ENCODE data around the gene ACTR3. TPM values are rescaled to one million over a fixed set of nuclear protein-coding genes. Genes with fewer than 3 reads are reported as not detected.

The ACTR3 gene
- total and polyA plus RNA-seq, 9 donors = 41.7 to 167 (median 133) TPM

- Histone ChIP-seq H3K27ac (no peak overlapping the region), H3K4me1 (ENCODE audit: insufficient read depth) (peaks cover 2% of the 10 kb centered on the region), H3K4me3 (no peak overlapping the region), H3K27me3 (no peaks in the 10 kb centered on the region), H3K36me3 (no peaks in the 10 kb centered on the region), H3K9me3 (no peaks in the 10 kb centered on the region)
- intact Hi-C loops (cut with DNase I) = no loop called here
- WGBS, 3 donors = 49 to 60% (median 54%) methylated on average over 2 of the region's 2 CpGs
- DNase-seq = no peak
- TF ChIP-seq EP300 (IDR thresholded peaks at IDR 0.05) = no peak
- no peak for TF ChIP-seq POLR2A (IDR thresholded peaks at IDR 0.05)
- TF ChIP-seq, protein P1, sequence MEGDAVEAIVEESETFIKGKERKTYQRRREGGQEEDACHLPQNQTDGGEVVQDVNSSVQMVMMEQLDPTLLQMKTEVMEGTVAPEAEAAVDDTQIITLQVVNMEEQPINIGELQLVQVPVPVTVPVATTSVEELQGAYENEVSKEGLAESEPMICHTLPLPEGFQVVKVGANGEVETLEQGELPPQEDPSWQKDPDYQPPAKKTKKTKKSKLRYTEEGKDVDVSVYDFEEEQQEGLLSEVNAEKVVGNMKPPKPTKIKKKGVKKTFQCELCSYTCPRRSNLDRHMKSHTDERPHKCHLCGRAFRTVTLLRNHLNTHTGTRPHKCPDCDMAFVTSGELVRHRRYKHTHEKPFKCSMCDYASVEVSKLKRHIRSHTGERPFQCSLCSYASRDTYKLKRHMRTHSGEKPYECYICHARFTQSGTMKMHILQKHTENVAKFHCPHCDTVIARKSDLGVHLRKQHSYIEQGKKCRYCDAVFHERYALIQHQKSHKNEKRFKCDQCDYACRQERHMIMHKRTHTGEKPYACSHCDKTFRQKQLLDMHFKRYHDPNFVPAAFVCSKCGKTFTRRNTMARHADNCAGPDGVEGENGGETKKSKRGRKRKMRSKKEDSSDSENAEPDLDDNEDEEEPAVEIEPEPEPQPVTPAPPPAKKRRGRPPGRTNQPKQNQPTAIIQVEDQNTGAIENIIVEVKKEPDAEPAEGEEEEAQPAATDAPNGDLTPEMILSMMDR (IDR thresholded peaks at IDR 0.05) = no peak
Observed at GRCh38 chr2:113886479-113887008, 3.3 kb upstream of the ACTR3 start.

DNA sequence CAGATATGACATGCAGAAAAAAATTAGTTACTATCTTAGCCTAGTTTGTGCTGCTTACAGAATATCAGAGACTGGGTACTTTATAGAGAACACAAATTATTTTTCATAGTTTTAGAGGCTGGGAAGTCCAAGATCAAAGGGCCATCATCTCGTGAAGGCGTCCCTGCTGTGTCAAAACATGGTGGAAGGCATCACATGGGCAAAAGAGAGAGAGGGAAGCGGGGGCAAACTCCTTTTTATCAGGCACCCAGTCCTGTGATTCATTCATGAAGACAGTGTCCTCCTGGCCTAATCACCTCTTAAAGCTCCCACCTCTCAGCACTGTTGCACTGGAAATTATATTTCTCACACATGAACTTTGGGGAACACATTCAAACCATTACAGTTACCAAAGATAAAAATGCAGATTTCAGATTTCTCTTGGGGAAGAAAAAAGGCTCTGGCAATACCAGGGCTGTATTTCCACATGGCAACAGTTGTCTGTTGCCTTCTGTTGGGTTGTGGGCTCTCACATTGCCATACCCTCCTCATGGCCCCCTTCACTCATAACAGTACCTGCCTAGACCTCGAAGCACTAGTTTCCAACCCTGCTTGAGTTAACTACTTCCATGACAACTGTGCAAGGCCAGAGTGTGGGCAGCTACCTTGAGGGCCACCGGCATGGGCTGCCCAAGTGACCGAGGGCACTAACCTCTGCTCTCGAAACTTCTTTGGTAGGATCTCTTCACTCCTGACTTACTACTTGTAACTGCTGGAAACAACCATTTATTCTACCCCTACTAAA is 2.7 kb upstream of the ACTR3 start:
- Histone ChIP-seq H3K27ac (no peak overlapping the region), H3K4me1 (ENCODE audit: insufficient read depth) (peaks cover 2% of the 10 kb centered on the region), H3K9me3 (no peaks in the 10 kb centered on the region), H3K36me3 (no peaks in the 10 kb centered on the region), H3K27me3 (no peaks in the 10 kb centered on the region), H3K4me3 (no peak overlapping the region)
- TF ChIP-seq POLR2A (IDR thresholded peaks at IDR 0.05) (no peak), EP300 (IDR thresholded peaks at IDR 0.05) (no peak)
- TF ChIP-seq, protein P1 (IDR thresholded peaks at IDR 0.05) = no peak
- intact Hi-C loops (cut with DNase I) = no loop called here
- WGBS, 3 donors = 77 to 86% (median 79%) methylated on average over 7 of the region's 7 CpGs
- DNase-seq = no peak

DNA sequence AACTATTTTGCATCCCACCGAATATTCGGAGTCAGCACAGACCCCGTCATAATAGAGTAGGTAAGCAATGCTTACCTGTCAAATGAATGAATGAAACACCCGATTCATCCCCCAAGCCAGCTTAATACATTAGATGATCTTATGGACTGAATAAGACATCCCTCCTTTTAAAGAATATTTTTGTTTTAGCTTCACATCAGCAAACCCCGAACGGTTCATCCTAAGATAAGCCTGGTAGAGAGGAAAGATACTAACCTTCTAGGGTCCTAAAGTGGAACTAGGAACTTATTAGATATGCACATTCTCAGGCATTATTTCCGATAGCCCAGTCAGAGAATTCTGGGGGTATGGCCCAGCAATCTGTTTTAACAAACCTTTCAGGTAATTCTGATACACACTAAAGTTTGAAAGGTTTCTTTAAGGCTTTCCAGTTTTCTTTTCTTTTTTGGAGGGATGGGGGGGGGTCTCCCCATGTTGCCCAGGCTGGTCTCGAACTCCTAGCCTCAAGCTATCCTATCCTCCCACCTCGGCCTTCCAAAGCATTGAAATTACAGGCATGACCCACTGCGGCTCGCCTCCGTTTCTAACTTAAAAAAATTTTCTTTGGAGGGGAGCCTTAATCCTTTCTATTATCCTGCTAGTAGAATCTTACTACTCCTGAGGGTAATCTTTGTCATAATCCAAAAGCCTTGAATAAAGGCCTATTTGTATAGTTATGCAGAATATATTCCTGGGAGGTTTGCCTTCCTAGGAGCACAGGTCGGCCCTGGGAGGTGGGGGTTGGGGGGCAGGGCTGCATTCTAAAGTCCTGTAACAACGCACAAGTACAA is 1.0 kb upstream of the ACTR3 start:
- Histone ChIP-seq H3K36me3 (no peaks in the 10 kb centered on the region), H3K9me3 (no peaks in the 10 kb centered on the region), H3K27ac (peak overlapping the region in 1 of 2 donors; percentile 87), H3K4me3 (peak overlapping the region; percentile 76), H3K27me3 (no peaks in the 10 kb centered on the region), H3K4me1 (ENCODE audit: insufficient read depth) (peaks cover 2% of the 10 kb centered on the region)
- TF ChIP-seq POLR2A (IDR thresholded peaks at IDR 0.05) (no peak), EP300 (IDR thresholded peaks at IDR 0.05) (no peak)
- TF ChIP-seq, protein P1 (IDR thresholded peaks at IDR 0.05) = no peak
- DNase-seq = peak in 2 of 5 donors; percentile 23 to 29
- intact Hi-C loops (cut with DNase I) = loop anchor here in 1 of 4 donors (2.0 kb wide), 1 partner anchor 132 kb away; the partner anchor contains the start of gene SLC35F5
- 27 to 35% (median 28%) methylated on average over 14 of the region's 14 CpGs for WGBS, 3 donors

Data from ovary (tissue), 9 donors.